GM19025 (cell line): ENCODE results near the gene FASN.
A peak's percentile ranks its signal among the peaks of the same experiment; 100 is the strongest.

Experiments
- ATAC-seq: cut with Tn5 transposase; IDR thresholded peaks from one replicate; pipeline ENCODE4 v1.9.1; 2021; ENCODE audit warnings: mild to moderate bottlenecking, low read depth, moderate library complexity; ENCODE audit not compliant: unreplicated experiment

FASN gene

DNA sequence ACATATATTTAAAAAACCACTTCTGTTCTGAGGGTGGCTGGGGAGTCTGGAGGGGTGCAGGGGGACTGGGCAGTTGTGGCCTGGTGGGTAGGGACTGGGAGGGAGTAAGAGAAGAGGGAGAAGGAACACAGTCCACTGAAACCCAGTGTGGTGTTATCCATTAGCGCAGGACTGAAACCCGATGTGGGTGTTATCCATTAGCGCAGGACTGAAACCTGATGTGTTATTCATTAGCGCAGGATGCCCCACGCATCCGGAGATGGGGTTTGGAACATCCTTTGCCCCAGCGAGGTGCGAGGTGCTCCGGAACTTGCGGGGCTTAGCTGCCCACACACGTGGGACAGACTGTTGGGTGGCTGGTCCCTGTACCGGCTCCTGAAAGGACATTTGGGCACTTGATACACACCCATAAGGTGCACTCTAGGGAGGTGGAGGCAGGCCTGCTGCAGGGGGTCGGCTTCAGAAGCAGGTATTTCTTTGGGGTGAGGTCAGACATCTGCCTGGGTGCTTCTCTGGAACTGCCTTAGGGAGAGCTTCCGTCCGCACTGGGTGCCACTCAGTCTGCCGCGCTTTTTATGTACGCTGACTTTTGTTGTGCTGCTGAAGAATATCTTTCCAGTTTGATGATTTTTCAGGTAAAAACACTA, 20.3 kb upstream of the FASN start:
- ATAC-seq: no peak

GRCh38 chr17:82117139-82118090, 19.4 kb upstream of the FASN start:
- ATAC-seq: no peak

DNA sequence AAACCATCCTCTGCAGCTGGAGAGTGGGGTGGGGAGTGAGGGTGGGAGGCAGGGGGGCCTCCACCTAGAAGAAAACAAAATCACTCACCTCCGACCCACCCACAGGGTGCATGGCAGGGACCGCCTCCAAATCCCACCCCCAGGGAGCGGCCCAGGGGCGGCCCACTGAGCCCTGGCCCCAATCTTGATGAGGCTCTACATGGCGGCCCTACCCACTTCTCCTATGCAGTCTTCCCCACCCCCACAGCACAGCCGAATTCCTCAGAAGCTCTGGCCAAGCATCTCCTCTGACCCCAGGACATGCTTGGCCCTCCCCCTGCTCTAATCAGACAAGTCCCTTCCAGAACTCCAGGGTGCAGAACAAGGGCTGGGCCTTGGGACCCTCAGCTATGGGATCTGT, 18.2 kb upstream of the FASN start:
- ATAC-seq: no peak

GRCh38 chr17:82114872-82115271, 16.8 kb upstream of the FASN start:
- no peak for ATAC-seq

- ATAC-seq: no peak
Measured at GRCh38 chr17:82114447-82114846, 16.4 kb upstream of the FASN start.

GRCh38 chr17:82113941-82114340, 15.9 kb upstream of the FASN start:
- ATAC-seq: no peak

DNA sequence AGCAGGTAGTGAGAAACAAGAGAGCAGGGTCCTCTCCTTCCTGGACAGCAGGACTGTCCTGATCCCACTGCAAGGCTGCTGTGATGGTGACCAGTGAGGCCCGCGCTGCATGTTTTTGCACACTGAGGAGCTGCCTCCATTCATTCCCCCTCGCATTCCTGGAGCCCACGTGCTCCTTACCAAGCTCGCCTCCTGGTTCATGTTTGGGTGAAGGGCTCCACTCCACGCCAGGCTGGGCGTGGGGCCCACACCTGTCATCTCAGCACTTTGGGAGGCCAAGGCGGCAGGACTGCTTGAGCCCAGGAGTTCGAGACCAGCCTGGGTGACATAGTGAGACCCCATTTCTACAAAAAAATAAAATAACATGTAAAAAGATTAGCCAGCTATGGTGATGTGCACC, 15.4 kb upstream of the FASN start:
- no peak for ATAC-seq

DNA sequence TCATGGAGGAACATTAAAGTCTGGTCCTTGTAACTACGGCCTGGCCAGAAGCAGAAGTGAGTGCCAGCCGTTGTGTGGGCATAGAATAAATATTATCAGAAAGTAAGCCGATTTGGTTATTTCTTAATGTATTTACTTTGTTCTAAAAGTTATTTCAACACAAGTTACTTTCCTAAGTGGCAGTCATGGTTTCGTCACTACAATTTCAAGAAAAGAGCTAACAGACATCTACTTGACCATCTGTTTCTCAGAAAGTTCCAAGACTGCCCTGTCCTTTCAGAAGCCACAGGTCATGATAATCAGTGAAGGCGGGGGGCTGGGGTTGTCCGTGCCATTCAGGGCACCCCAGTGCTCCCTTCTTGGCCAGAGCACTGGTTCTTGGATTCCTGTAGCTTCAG, 14.9 kb upstream of the FASN start:
- ATAC-seq: no peak

DNA sequence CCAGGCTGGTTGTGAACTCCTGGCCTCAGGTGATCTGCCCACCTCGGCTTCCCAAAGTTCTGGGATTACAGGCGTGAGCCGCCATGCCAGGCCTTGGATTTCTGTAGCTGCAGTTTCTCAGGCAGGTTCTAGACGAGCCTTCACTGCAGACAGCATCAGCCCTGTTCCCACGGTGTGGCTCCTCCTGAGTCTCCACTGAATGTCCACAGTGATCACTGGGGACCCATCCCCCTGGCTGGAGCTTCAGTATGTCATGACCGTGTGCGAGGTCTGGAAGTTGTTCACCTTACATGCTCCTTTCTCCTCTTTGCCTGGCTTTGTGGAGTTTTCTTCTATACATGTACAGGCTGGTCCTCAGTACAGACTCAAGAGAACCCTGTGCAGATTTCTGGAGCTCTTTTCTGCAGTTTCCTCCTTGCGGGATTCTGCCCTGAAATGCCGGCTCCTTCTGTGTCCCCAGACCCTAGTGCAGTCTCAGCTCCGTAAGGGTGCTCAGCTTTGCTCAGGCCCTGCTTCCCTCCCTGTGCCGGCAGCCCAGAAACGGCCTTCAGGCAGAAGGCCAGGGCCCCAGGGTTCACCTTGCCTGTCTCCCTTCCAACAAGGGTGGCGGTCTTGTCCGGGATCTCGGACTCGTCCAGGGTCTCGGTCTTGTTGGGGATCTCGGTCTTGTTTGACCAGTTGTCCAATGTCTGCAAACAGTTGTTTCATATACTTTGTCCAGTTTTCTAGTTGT, 14.3 kb upstream of the FASN start:
- ATAC-seq: no peak

- no peak for ATAC-seq
Measured at GRCh38 chr17:82110298-82110697, 12.3 kb upstream of the FASN start.

- ATAC-seq: no peak
Measured at GRCh38 chr17:82108961-82109475, 11.0 kb upstream of the FASN start.

DNA sequence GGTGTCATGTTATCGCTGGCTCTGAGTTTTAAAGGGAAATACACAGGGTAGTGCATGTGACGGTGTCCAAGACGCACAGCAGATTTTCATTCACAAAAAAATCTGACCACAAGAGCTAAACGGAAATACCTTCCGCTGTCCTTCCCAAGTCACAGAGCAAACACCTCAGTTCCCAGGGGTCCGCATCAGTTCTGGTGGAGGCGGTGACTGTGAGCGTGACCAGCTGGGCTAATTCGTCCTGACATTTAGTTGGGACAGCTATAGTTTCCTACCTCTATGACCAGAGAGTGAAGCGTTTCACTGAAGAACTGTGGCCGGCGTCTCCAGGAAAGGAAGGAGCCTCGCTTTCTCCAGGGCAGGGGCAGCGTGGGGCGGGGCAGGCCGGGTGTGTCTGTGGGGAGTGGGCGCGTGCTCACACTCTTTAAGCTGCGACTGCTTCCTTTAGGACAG, 10.5 kb upstream of the FASN start:
- no peak for ATAC-seq

DNA sequence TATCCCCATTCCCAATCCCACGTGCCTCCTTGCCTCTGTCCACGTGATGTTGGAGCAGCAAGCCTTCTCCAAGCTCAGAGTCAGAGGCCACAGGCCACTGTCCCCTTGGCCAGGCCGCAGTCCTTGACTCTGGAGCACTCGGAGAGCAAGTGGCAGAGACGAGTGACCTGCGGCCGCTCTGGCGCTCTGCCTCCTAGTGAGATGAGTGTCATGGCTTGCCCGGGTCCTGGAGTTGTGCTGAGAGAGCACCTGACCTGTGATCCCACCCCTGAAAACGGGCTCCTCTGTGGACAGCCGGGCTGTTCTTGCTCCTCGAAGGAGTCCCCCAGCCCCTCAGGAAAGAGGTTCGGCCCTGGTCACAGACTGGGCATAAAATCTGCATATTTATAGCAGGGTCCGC, 10.0 kb upstream of the FASN start:
- no peak for ATAC-seq

DNA sequence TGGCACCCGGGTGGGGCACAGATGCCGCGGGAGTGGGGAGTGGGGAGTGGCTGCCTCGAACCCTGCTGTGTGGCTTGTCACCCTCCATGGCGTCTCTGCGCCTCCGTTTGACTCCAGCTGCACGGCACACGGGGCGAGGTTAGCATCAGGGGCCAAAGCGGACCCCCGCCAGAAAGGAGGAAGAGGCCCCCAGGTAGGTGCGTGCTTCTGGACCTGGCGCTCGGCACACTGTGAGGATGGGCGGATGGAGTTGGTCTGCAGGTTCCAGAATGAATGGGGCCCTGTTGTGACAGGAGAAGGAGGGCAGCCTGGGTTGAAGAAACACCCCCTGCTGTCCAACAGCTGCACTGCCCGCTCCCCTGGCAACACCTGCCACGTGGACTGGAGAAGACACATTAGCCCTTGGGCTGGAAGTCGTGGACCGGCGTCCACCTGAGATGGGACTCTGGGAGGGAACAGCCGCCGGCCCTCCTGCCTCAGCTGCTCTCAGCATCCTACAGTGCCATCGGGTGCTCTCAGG, 9.4 kb upstream of the FASN start:
- no peak for ATAC-seq

GRCh38 chr17:82106688-82107305, 8.8 kb upstream of the FASN start:
- no peak for ATAC-seq

- ATAC-seq: peak; percentile 86
Measured at GRCh38 chr17:82105882-82106687, 8.0 kb upstream of the FASN start.

GRCh38 chr17:82105417-82105881, 7.4 kb upstream of the FASN start:
- no peak for ATAC-seq

DNA sequence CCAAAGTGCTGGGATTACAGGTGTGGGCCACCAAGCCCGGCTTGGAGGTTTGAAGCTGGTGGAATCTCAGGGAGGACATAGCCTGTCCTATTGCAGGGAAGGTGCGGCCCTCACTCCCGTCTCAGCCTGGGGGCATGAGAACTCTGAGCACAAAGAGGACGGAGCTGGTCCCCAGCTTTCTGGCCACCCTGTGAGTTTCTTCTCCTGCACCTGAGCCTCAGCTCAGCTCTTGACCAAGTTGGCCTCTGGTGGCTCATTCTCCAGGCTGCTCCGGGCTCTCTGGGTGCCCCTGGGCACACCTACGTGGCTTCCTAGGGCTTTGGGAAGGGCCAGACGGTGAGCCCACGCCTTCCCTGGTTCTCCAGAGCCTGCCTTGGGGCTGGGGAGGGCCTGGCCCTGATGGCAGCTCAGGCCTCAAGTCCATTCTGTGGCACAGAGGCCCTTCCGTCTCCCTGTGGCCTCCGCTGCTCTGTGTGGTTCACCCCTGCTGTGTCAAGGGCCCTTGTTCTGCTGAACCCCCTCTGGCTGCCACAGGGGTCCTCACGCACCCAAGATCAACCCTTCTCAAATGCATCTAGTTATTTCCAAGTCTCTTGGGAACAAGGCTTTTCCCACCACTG, 6.9 kb upstream of the FASN start:
- no peak for ATAC-seq
